A549 treated with CORT108297 at 1 μM for 4 hours (cell line): Measurements from ENCODE around the gene HEBP1. TPM values are rescaled to one million over a fixed set of nuclear protein-coding genes. Genes with fewer than 3 reads are reported as not detected.

Experiments used
- total RNA-seq: library from RNA; stranded (reverse); fragments of 200-300 nt; extraction: Qiagen RNA extraction; gene quantifications from 5 replicates; pipeline ENCODE4 v1.2.3, GENCODE V29; 2022

The HEBP1 gene, protein sequence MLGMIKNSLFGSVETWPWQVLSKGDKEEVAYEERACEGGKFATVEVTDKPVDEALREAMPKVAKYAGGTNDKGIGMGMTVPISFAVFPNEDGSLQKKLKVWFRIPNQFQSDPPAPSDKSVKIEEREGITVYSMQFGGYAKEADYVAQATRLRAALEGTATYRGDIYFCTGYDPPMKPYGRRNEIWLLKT
- 56.2 to 63.6 TPM (median 57.6 TPM) in 5 replicates for total RNA-seq

GRCh38 chr12:12999959-13000615 lies at the start of gene HEBP1:
TSS of gene HEBP1 (minus strand) at chr12:13000265. CDS start at chr12:13000114, 151 bp downstream.

DNA sequence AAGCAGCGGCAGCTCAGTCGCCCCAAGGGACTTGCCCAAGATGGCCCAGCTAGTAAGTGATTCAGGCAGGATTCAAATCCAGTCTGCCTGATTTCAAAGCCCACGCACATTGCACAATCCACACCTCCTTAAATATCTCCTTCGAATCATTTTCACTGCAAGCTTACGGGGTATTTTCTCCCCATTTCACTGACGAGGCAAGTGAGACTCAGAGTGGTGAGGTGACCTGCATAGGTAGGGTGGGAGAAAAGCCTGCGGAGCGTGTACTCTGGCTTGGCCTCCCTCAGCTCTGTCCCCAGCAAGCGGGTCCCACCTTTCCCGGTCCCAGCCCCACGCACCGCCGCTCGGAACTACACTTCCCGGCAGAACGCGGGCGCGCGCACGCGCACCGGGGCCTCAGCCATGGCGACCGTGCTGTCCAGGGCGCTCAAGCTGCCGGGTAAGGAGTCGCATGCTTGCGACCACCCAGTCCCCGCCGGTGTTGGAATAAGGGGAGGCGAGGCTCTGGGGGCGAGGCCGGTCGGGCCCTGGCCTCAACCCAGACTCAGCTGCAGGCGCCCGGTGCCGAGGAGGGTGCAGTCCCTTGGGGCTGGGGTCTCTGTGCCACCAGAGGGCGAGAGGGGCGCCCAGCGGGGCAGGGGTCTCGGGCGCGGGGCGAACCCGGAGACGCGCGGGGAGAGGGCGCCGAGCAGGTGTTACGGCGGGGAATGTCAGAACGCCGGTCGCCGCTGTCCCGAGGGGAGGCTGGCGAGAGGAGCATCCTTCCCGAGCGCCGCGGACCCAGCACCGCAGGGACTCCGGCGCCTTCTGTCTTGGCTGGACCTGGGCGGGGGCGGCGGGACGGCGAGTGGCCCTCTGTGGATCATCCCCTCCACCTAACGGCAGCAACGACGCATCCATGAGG lies 44.2 kb upstream of the HEBP1 start, which contains the start of gene FAM234B:
Gene FAM234B, plus strand, starts transcription at position 380 of the 904 bp plus-strand sequence. Its CDS starts 23 bp downstream, at position 403.

DNA sequence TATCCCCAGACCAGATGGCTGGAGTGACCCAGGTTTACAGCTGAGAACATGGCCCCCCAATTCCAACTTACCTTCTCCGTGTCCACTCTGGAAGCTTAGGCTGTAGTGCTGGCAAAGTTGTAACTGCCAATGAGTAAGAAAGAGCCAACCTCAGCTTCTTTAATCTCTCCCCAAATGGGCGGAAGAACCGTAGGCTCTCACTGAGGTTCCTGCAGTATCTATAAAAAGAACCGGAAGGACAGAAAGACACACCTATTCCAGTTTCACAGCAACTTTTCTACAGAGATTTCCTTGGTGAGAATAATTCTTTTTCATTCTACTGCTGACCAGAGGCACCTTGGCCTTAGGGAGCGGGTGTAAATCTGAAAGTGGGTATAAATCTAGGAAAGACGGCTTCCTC lies 48.0 kb downstream of the HEBP1 start, which contains the start of gene GPRC5D:
Gene GPRC5D, minus strand, starts transcription at position 135 of the 400 bp plus-strand sequence. CDS start 1,786 bp downstream, outside the sequence.

Other genes with a start within 250 kb of the HEBP1 start
- 0.30 to 0.54 TPM (median 0.34 TPM) in 5 replicates for gene APOLD1, start 214.6 kb downstream of the HEBP1 start, total RNA-seq
- gene DDX47, start 186.9 kb downstream of the HEBP1 start, total RNA-seq = 83.8 to 117 TPM (median 89.7 TPM) in 5 replicates
- 308 to 507 TPM (median 449 TPM) in 5 replicates for gene GPRC5A, start 108.7 kb downstream of the HEBP1 start, total RNA-seq
- gene GPRC5D, start 48.1 kb downstream of the HEBP1 start, total RNA-seq = not detected in 5 replicates
- gene FAM234B, start 44.1 kb upstream of the HEBP1 start, total RNA-seq = 3.3 to 4.3 TPM (median 4.2 TPM) in 5 replicates
- gene GSG1, start 103.4 kb upstream of the HEBP1 start, total RNA-seq = 0.29 to 0.57 TPM (median 0.34 TPM) in 5 replicates
- 87.2 to 119 TPM (median 113 TPM) in 5 replicates for gene EMP1, start 196.5 kb upstream of the HEBP1 start, total RNA-seq